Spleen (tissue), 13 donors: ENCODE measurements around the gene SLC25A51. TPM values are rescaled to one million over a fixed set of nuclear protein-coding genes. Genes with fewer than 3 reads are reported as not detected.

Experiments used
- DNase-seq: peaks from one replicate; pipeline ENCODE4 v3.0.0-alpha.2; 2020
- H3K27ac ChIP-seq, 8 donors: fragments of 200-600 bp; sonication (generic) in 7 of 8; 1 replicate in 4 of 8; 2 replicates in 4 of 8; pipeline versions ENCODE4 v1.5.0 to v1.8.0; 2016 to 2021; ENCODE audit warnings: inconsistent platforms in 4 of 8, mild to moderate bottlenecking in 4 of 8, moderate library complexity in 1 of 8
- H3K27me3 ChIP-seq, 7 donors: fragments of 200-600 bp; sonication (generic) in 6 of 7; replicated peaks in 1 of 7; 1 replicate in 4 of 7; 2 replicates in 3 of 7; pipeline versions ENCODE4 v1.5.0 to v1.8.0; 2016 to 2021; ENCODE audit warnings: inconsistent platforms in 3 of 7, mild to moderate bottlenecking in 1 of 7
- H3K36me3 ChIP-seq, 6 donors: fragments of 200-600 bp; sonication (generic) in 5 of 6; 1 replicate in 4 of 6; 2 replicates in 2 of 6; pipeline versions ENCODE4 v1.5.0 to v1.8.0; 2016 to 2021; ENCODE audit warnings: inconsistent platforms in 2 of 6
- H3K4me1 ChIP-seq, 6 donors: fragments of 200-600 bp; sonication (generic) in 5 of 6; 1 replicate in 3 of 6; 2 replicates in 3 of 6; pipeline versions ENCODE4 v1.5.0 to v1.8.0; 2016 to 2021; ENCODE audit warnings: inconsistent platforms in 3 of 6
- H3K4me3 ChIP-seq, 8 donors: fragments of 200-600 bp; sonication (generic) in 7 of 8; 1 replicate in 4 of 8; 2 replicates in 4 of 8; pipeline versions ENCODE4 v1.5.0 to v1.8.0; 2016 to 2021; ENCODE audit warnings: inconsistent platforms in 4 of 8, mild to moderate bottlenecking in 4 of 8, moderate library complexity in 2 of 8
- H3K9me3 ChIP-seq, 8 donors: fragments of 200-600 bp; sonication (generic) in 7 of 8; 1 replicate in 4 of 8; 2 replicates in 4 of 8; pipeline versions ENCODE4 v1.5.0 to v1.8.0; 2016 to 2021; ENCODE audit warnings: inconsistent platforms in 4 of 8
- CTCF ChIP-seq, 11 experiments: fragments of 200-600 bp in 7 of 11; fragments of 450-650 bp in 4 of 11; sonication (generic) in 4 of 11; IDR thresholded peaks in 8 of 11; conservative IDR thresholded peaks in 3 of 11; 1 replicate in 7 of 11; 2 replicates in 4 of 11; pipeline versions ENCODE4 v1.4.0 to v1.8.0; 2016 to 2021; ENCODE audit warnings: antibody characterized with exemption in 11 of 11, inconsistent platforms in 4 of 11, mild to moderate bottlenecking in 1 of 11
- POLR2A ChIP-seq, 3 donors: fragments of 450-650 bp; IDR thresholded peaks; one replicate each; pipeline ENCODE4 v1.5.1; 2017; ENCODE audit warnings: antibody characterized with exemption in 3 of 3, mild to moderate bottlenecking in 1 of 3
- POLR2AphosphoS5 ChIP-seq, 3 donors: sonication (generic); formaldehyde crosslinking; IDR thresholded peaks; one replicate each; pipeline ENCODE4 v1.5.1; 2017; ENCODE audit warnings: antibody characterized with exemption in 3 of 3
- WGBS, 5 donors: extraction: QIAGEN DNeasy Blood & Tissue Kit in 3 of 5; methylation state at CpG; one replicate each; pipeline versions ENCODE4 v1.1.5 to v1.1.7; 2013 to 2018; 5-methylcytosine and 5-hydroxymethylcytosine counted together
- intact Hi-C: fragments of 100-400 bp; cut with DNase I; formaldehyde crosslinking; loops from one replicate; pipeline ENCODE4 v1.15.0; 2023; ENCODE audit warnings: low total_unique reads
- long read RNA-seq, 2 donors: transcript quantifications; one replicate each; lab custom pipeline, GENCODE V29; 2026
- polyA plus RNA-seq, 3 donors: library from polyadenylated mRNA; stranded (reverse); fragments of 200-250 nt; gene quantifications; one replicate each; pipeline ENCODE4 v1.2.1, GENCODE V29; 2013
- total RNA-seq, 7 donors: library from RNA; depleted of rRNA in 3 of 7; stranded (reverse); fragments of >200 nt in 3 of 7; fragmentation: NEBNext Ultra II Directional in 4 of 7; extraction: Animal tissue kit (Norgen Biotek cat#: 25700) in 4 of 7; gene quantifications; one replicate each; pipeline versions ENCODE4 v1.1.0 to v1.2.1, GENCODE V29; 2016 to 2021
- donor health status: healthy with polysubstance abuse.
- donor health status: DM: no; HTN: no; CAD: no; lungs with moderate emphysema.
- donor health status: DM: no; HTN: no; CAD: no.
- donor health status: Bipolar disorder and iron deficiency.
- donor health status: healthy.
- donor health status: DM: no; HTN: no; CAD: no.
- donor health status: DM: yes; HTN: yes; CAD: no.

The SLC25A51 gene
- total RNA-seq (10 to 100 TPM; 22.3 to 36.9 (median 32.9) TPM), polyA plus RNA-seq (1 to 10 TPM; 3.7 to 7.4 (median 5.1) TPM)
- long read RNA-seq, donor 1, partial matches to known transcripts, result 0 of 4 reads
- long read RNA-seq, donor 1, other reads (novel, unspliced or antisense), result 0 of 4 reads
- long read RNA-seq, donor 2, partial matches to known transcripts, result 0 of 2 reads
- long read RNA-seq, donor 2, other reads (novel, unspliced or antisense), result 0 of 2 reads

GRCh38 chr9:37903647-37904444 lies at the start of gene SLC25A51:
TSS of gene SLC25A51 (minus strand) at chr9:37904127. CDS start at chr9:37888550, 15,577 bp downstream.
- Histone ChIP-seq H3K27ac (peak within 1 kb of the TSS; percentile 70 to 98 (median 93)), H3K4me3 (peak within 1 kb of the TSS; percentile 85 to 99 (median 97)), H3K36me3 (peaks cover 0 to 17% (median 6%) of the 10 kb centered on the region in 6 donors), H3K4me1 (peaks cover 10 to 56% (median 27%) of the 10 kb centered on the region in 6 donors), H3K9me3 (no peaks in the 10 kb centered on the region), H3K27me3 (no peaks in the 10 kb centered on the region)
- TF ChIP-seq POLR2AphosphoS5 (IDR thresholded peaks at IDR 0.05) (peak; percentile 92 to 94 (median 93)), POLR2A (IDR thresholded peaks at IDR 0.05) (peak; percentile 2 to 31 (median 24)), CTCF (IDR thresholded peaks at IDR 0.05 in 8 of 11, conservative IDR thresholded peaks at IDR 0.05 in 3 of 11) (peak; percentile 93 to 99 (median 95))
- intact Hi-C loops, result no loop called here
- peak; percentile 98 for DNase-seq
- WGBS, 5 donors, result 0% methylated on average over 27 to 84 of the region's 84 CpGs

- Histone ChIP-seq H3K4me1 (peaks cover 0 to 41% (median 14%) of the 10 kb centered on the region in 6 donors), H3K27me3 (no peaks in the 10 kb centered on the region), H3K9me3 (no peaks in the 10 kb centered on the region), H3K4me3 (no peak overlapping the region), H3K36me3 (peaks cover 0 to 30% (median 1%) of the 10 kb centered on the region in 6 donors), H3K27ac (no peak overlapping the region)
- 69 to 89% (median 77%) methylated on average over 5 of the region's 5 CpGs for WGBS, 5 donors
- peak; percentile 32 for DNase-seq
- TF ChIP-seq CTCF (IDR thresholded peaks at IDR 0.05 in 8 of 11, conservative IDR thresholded peaks at IDR 0.05 in 3 of 11), result no peak
- TF ChIP-seq POLR2A (IDR thresholded peaks at IDR 0.05), result no peak
- TF ChIP-seq POLR2AphosphoS5 (IDR thresholded peaks at IDR 0.05), result no peak
- intact Hi-C loops, result no loop called here
Observed at GRCh38 chr9:37953206-37953774, 49.4 kb upstream of the SLC25A51 start.

- WGBS, 5 donors, result 91 to 96% (median 93%) methylated on average over 6 of the region's 6 CpGs
- Histone ChIP-seq H3K4me3 (no peak overlapping the region), H3K27me3 (no peaks in the 10 kb centered on the region), H3K9me3 (no peaks in the 10 kb centered on the region), H3K27ac (no peak overlapping the region), H3K36me3 (peaks cover 0 to 36% (median 3%) of the 10 kb centered on the region in 6 donors), H3K4me1 (peaks cover 0 to 35% (median 12%) of the 10 kb centered on the region in 6 donors)
- no peak for DNase-seq
- intact Hi-C loops, result no loop called here
- TF ChIP-seq POLR2A (IDR thresholded peaks at IDR 0.05), result no peak
- no peak for TF ChIP-seq CTCF (IDR thresholded peaks at IDR 0.05 in 8 of 11, conservative IDR thresholded peaks at IDR 0.05 in 3 of 11)
- no peak for TF ChIP-seq POLR2AphosphoS5 (IDR thresholded peaks at IDR 0.05)
Observed at GRCh38 chr9:37952731-37953130, 48.8 kb upstream of the SLC25A51 start.
